HepG2 (cell line): ENCODE data around the gene NALCN. TPM values are rescaled to one million over a fixed set of nuclear protein-coding genes. Genes with fewer than 3 reads are reported as not detected.

Experiments used
- ATAC-seq: fragments of 200-7000 bp; cut with Tn5 transposase; 3 replicates; pipeline ENCODE4 v1.9.1; 2020; ENCODE audit warnings: mild to moderate bottlenecking, moderate library complexity
- BruUV-seq: library from RNA; stranded (reverse); fragments of 400-500 nt; replicated peaks from 2 replicates; lab custom pipeline; 2021; lab: Mats Ljungman, UMichigan
- CTCF ChIA-PET: fragments of 300-600 bp; formaldehyde crosslinking; extraction: SDS; loops from one replicate; lab custom pipeline; 2021; ENCODE audit warnings: low total read pairs, inconsistent platforms, low intra/inter-chr PET ratio; lab: Yijun Ruan, JAX
- POLR2A ChIA-PET: fragments of 350-600 bp; sonication (Branson Sonifier 250); formaldehyde crosslinking; loops from one replicate; lab custom pipeline; 2020; ENCODE audit warnings: antibody characterized with exemption, inconsistent platforms; lab: Yijun Ruan, JAX
- DNase-seq: peaks from one replicate; pipeline ENCODE4 v3.0.0-alpha.2; 2015; ENCODE audit warnings: low spot score
- FAIRE-seq: peaks from 3 replicates; lab custom pipeline; 2011; peaks lifted over from hg19 to GRCh38; lab: Jason Lieb, UNC
- H2AFZ ChIP-seq: one replicate; pipeline ENCODE4 v1.6.1; 2011; ENCODE audit warnings: low read length, inconsistent platforms
- H3K27ac ChIP-seq: fragments of 300-600 bp; 3 replicates; pipeline ENCODE4 v1.8.0; 2011; ENCODE audit warnings: mixed run types, mild to moderate bottlenecking, mixed read lengths, low read length, inconsistent platforms; ENCODE audit not compliant: insufficient read depth; ENCODE audit errors: extremely low read length
- H3K27me3 ChIP-seq, 2 experiments: fragments of 200-600 bp in 1 of 2; 2 replicates in 1 of 2; 3 replicates in 1 of 2; pipeline versions ENCODE4 v1.6.0 to v1.8.0; 2011; ENCODE audit warnings: low read length in 2 of 2, mild to moderate bottlenecking in 2 of 2, moderate library complexity in 2 of 2, inconsistent platforms in 1 of 2; ENCODE audit not compliant: insufficient read depth in 2 of 2, control insufficient read depth in 1 of 2
- H3K36me3 ChIP-seq, 2 experiments: fragments of 200-600 bp in 1 of 2; replicated peaks in 1 of 2; 2 replicates in 1 of 2; 3 replicates in 1 of 2; pipeline versions ENCODE4 v1.5.1 to v1.8.0; 2011; ENCODE audit warnings: low read length in 2 of 2, inconsistent platforms in 1 of 2; ENCODE audit not compliant: insufficient read depth in 2 of 2, control insufficient read depth in 1 of 2
- H3K4me1 ChIP-seq: 2 replicates; pipeline ENCODE4 v1.5.1; 2012; ENCODE audit warnings: low read length, inconsistent platforms; ENCODE audit not compliant: insufficient read depth
- H3K4me2 ChIP-seq: 2 replicates; pipeline ENCODE4 v1.6.0; 2011; ENCODE audit warnings: low read depth, low read length, inconsistent platforms
- H3K4me3 ChIP-seq, 3 experiments: fragments of 200-600 bp in 1 of 3; sonication (generic), shearing (Covaris generic) in 1 of 3; replicated peaks in 1 of 3; 2 replicates each; pipeline ENCODE4 v1.5.1; 2011 to 2016; ENCODE audit warnings: low read length in 3 of 3, inconsistent platforms in 2 of 3, low read depth in 2 of 3, mild to moderate bottlenecking in 2 of 3, control low read depth in 1 of 3, mixed read lengths in 1 of 3; ENCODE audit not compliant: insufficient read depth in 1 of 3
- H3K79me2 ChIP-seq: one replicate; pipeline ENCODE4 v1.6.1; 2011; ENCODE audit warnings: low read length, inconsistent platforms; ENCODE audit not compliant: insufficient read depth
- H3K9ac ChIP-seq: 2 replicates; pipeline ENCODE4 v1.6.0; 2011; ENCODE audit warnings: mild to moderate bottlenecking, low read depth, low read length, inconsistent platforms; ENCODE audit not compliant: insufficient read depth
- H3K9me3 ChIP-seq: 2 replicates; pipeline ENCODE4 v1.5.1; 2012; ENCODE audit warnings: mild to moderate bottlenecking, low read length
- H4K20me1 ChIP-seq: 2 replicates; pipeline ENCODE4 v1.6.0; 2011; ENCODE audit warnings: inconsistent platforms, mild to moderate bottlenecking, low read length, moderate library complexity; ENCODE audit not compliant: insufficient read depth
- ARID4A ChIP-seq: sonication (generic); formaldehyde crosslinking; IDR thresholded peaks from 2 replicates; pipeline ENCODE4 v1.5.0; 2020; ENCODE audit warnings: mild to moderate bottlenecking, missing genetic modification reagents, borderline replicate concordance
- GMEB2 ChIP-seq: IDR thresholded peaks from 2 replicates; pipeline ENCODE4 v1.6.1; 2016; ENCODE audit warnings: missing biosample characterization, missing genetic modification reagents, low read depth
- JUND ChIP-seq: sonication (generic); formaldehyde crosslinking; IDR thresholded peaks from 2 replicates; pipeline ENCODE4 v1.8.0; 2022; ENCODE audit warnings: mild to moderate bottlenecking, missing genetic modification reagents
- MYC ChIP-seq: sonication (generic); formaldehyde crosslinking; IDR thresholded peaks from 2 replicates; pipeline ENCODE4 v1.9.0; 2021; ENCODE audit warnings: missing genetic modification reagents, borderline replicate concordance
- RFX3 ChIP-seq: IDR thresholded peaks from 2 replicates; pipeline ENCODE4 v1.6.1; 2016; ENCODE audit warnings: missing biosample characterization, missing genetic modification reagents
- SRY ChIP-seq: sonication (generic); formaldehyde crosslinking; IDR thresholded peaks from 2 replicates; pipeline ENCODE4 v1.8.0; 2022; ENCODE audit warnings: mild to moderate bottlenecking, missing genetic modification reagents
- ZBTB4 ChIP-seq: sonication (generic); formaldehyde crosslinking; IDR thresholded peaks from 2 replicates; pipeline ENCODE4 v1.4.0; 2020; ENCODE audit warnings: missing genetic modification reagents, mild to moderate bottlenecking, borderline replicate concordance
- ZNF574 ChIP-seq: sonication (generic); formaldehyde crosslinking; IDR thresholded peaks from 2 replicates; pipeline ENCODE4 v1.4.0; 2020; ENCODE audit warnings: missing genetic modification reagents
- ZNF792 ChIP-seq: IDR thresholded peaks from 2 replicates; pipeline ENCODE4 v1.6.1; 2016
- WGBS: methylation state at CpG from one replicate; pipeline ENCODE4 v1.1.6; 2017; ENCODE audit warnings: low lambda C conversion rate; 5-methylcytosine and 5-hydroxymethylcytosine counted together
- in situ Hi-C: cut with HindIII; loops from 2 replicates; pipeline ENCODE4 v1.10.0; 2017; ENCODE audit warnings: low pct_unique_long_range_greater_than_20kb; ENCODE audit not compliant: extremely low pct_ligation_motif_present
- intact Hi-C: fragments of 100-400 bp; cut with micrococcal nuclease; formaldehyde crosslinking; loops from one replicate; pipeline ENCODE4 v1.10.0; 2022; ENCODE audit not compliant: unreplicated experiment
- polyA plus RNA-seq, 8 experiments: library from polyadenylated mRNA; depleted of rRNA in 3 of 8; stranded (reverse) in 7 of 8; unstranded in 1 of 8; fragments of >200 nt; fragmentation: Illumina TruSeq in 4 of 8; extraction: Trizol in 4 of 8; gene quantifications; 2 replicates each; pipeline versions ENCODE4 v1.2.1 to v1.2.3, GENCODE V29; 2011 to 2016; ENCODE audit warnings: low read depth in 4 of 8, missing spikeins in 1 of 8, mixed read lengths in 1 of 8; ENCODE audit not compliant: insufficient read depth in 1 of 8
- total RNA-seq, 5 experiments: library from RNA; depleted of rRNA; stranded (reverse); fragments of >200 nt; fragmentation: Illumina TruSeq; extraction: Trizol; gene quantifications; 2 replicates each; pipeline ENCODE4 v1.2.3, GENCODE V29; 2016; ENCODE audit warnings: low read depth in 1 of 5

Gene NALCN
- total and polyA plus RNA-seq, 2 of the 13 experiments (the other 11 are each of a cell fraction or from before 2014, with no cell fraction given): not detected

GRCh38 chr13:101049166-101049850, 367.0 kb downstream of the NALCN start (continued):
- TF ChIP-seq RFX3: no peak
- TF ChIP-seq GMEB2 (CRISPR knock-in tag): no peak
- no peak for TF ChIP-seq ZNF792 (CRISPR knock-in tag)
- no peak for TF ChIP-seq ZNF574 (CRISPR knock-in tag)
- TF ChIP-seq JUND (CRISPR knock-in tag): no peak

- ChIA-PET CTCF (no interaction called here), POLR2A (no interaction called here)
- Histone ChIP-seq H3K4me3 (no peak overlapping the region), H3K9me3 (no peaks in the 10 kb centered on the region), H3K4me1 (no peaks in the 10 kb centered on the region), H3K4me2 (no peak overlapping the region), H2AFZ (no peak overlapping the region), H3K36me3 (no peaks in the 10 kb centered on the region), H3K79me2 (no peaks in the 10 kb centered on the region), H3K27ac (no peak overlapping the region), H3K9ac (no peak overlapping the region), H3K27me3 (no peaks in the 10 kb centered on the region), H4K20me1 (no peaks in the 10 kb centered on the region)
- intact Hi-C loops: no loop called here
- in situ Hi-C loops: no loop called here
- TF ChIP-seq MYC (no peak), ZBTB4 (no peak), ARID4A (no peak), SRY (CRISPR knock-in tag) (no peak)
- no TSS peak for BruUV-seq
- no peak for FAIRE-seq
- no peak for ATAC-seq
- no peak for DNase-seq
- 6% methylated on average over 4 of the region's 4 CpGs for WGBS
These were observed 379.8 kb downstream of the NALCN start for GRCh38 chr13:101036546-101036945.
